Natural killer cell (primary cell): Measurements from ENCODE around the gene SCN5A. TPM values are rescaled to one million over a fixed set of nuclear protein-coding genes. Genes with fewer than 3 reads are reported as not detected.

Source experiments
- ATAC-seq, 3 donors: fragments of 150-1000 bp in 2 of 3; fragments of 200-7000 bp in 1 of 3; cut with Tn5 transposase; 1 replicate in 1 of 3; 2 replicates in 2 of 3; pipeline ENCODE4 v1.10.0; 2021; ENCODE audit warnings: mild to moderate bottlenecking in 2 of 3, moderate library complexity in 2 of 3
- DNase-seq, 2 donors: peaks; one replicate each; pipeline versions ENCODE4 v3.0.0 to v3.0.0-alpha.2; 2013 to 2021; ENCODE audit warnings: mixed read lengths in 1 of 2
- H3K27ac ChIP-seq: one replicate; pipeline ENCODE4 v1.5.1; 2013; ENCODE audit warnings: mild to moderate bottlenecking, low read length
- H3K27me3 ChIP-seq: one replicate; pipeline ENCODE4 v1.6.1; 2013; ENCODE audit warnings: low read length; ENCODE audit not compliant: control insufficient read depth, insufficient read depth
- H3K36me3 ChIP-seq: one replicate; pipeline ENCODE4 v1.6.1; 2013; ENCODE audit warnings: low read length; ENCODE audit not compliant: control insufficient read depth, insufficient read depth
- H3K4me1 ChIP-seq: one replicate; pipeline ENCODE4 v1.6.1; 2013; ENCODE audit warnings: low read length; ENCODE audit not compliant: control insufficient read depth, insufficient read depth
- H3K4me3 ChIP-seq: one replicate; pipeline ENCODE4 v1.5.1; 2013; ENCODE audit warnings: low read length
- H3K9me3 ChIP-seq: one replicate; pipeline ENCODE4 v1.6.1; 2013; ENCODE audit warnings: low read length; ENCODE audit not compliant: control insufficient read depth, insufficient read depth
- H3K27ac Mint-ChIP-seq, 2 donors: one replicate each; pipeline ENCODE4 v1.8.0; 2022; ENCODE audit warnings: mild to moderate bottlenecking in 2 of 2, mixed read lengths in 2 of 2, moderate library complexity in 1 of 2
- H3K27me3 Mint-ChIP-seq, 2 donors: one replicate each; pipeline ENCODE4 v1.8.0; 2022; ENCODE audit warnings: low read depth in 2 of 2, mixed read lengths in 2 of 2
- H3K36me3 Mint-ChIP-seq: one replicate; pipeline ENCODE4 v1.8.0; 2022; ENCODE audit warnings: mixed read lengths
- H3K4me1 Mint-ChIP-seq, 2 donors: one replicate each; pipeline ENCODE4 v1.8.0; 2022; ENCODE audit warnings: mixed read lengths in 2 of 2
- H3K4me3 Mint-ChIP-seq: one replicate; pipeline ENCODE4 v1.8.0; 2022; ENCODE audit warnings: mild to moderate bottlenecking, moderate library complexity, mixed read lengths
- H3K9me3 Mint-ChIP-seq, 2 donors: one replicate each; pipeline ENCODE4 v1.8.0; 2022; ENCODE audit warnings: mixed read lengths in 2 of 2
- WGBS: methylation state at CpG from one replicate; pipeline ENCODE4 v1.1.7; 2013; ENCODE audit warnings: missing lambda C conversion rate; ENCODE audit not compliant: insufficient coverage; 5-methylcytosine and 5-hydroxymethylcytosine counted together
- intact Hi-C: fragments of 100-400 bp; cut with micrococcal nuclease; formaldehyde crosslinking; loops from one replicate; pipeline ENCODE4 v1.14.2; 2022
- total RNA-seq, 4 donors: library from RNA; stranded (reverse); fragments of 120-200 nt in 1 of 4; gene quantifications; one replicate each; pipeline versions ENCODE4 v1.2.3 to v1.2.4, GENCODE V29; 2013 to 2022
- TF ChIP-seq, protein P1 (sequence below): fragments of 200-600 bp; IDR thresholded peaks from one replicate; pipeline ENCODE4 v1.8.0; 2022; ENCODE audit warnings: antibody characterized with exemption

SCN5A gene
- total RNA-seq, 3 donors from 2014 or later (not counting 1 experiment from before 2014, with no cell fraction given) = 0.50 TPM; not detected in 2

DNA sequence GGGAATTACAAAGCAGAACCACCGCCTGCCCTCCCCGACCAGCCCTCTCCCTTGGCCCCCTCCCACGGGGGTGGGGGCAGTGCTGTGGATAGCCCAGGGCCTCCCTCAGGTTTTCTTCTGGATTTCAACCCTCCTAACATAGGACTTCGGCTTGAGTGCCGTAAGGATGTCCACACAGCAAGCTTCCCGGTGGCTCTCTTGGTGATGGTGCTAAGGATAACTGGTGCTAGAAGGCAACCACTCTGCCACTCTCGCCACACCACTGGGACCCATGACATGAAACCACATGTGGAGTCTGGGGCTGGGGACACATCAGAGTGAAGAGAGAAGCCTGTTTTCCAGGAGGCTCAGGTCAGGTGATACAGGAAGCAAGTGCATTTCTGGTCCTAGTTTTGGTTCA is 35.4 kb downstream of the SCN5A start:
- DNase-seq = no peak
- Mint-ChIP-seq H3K36me3 (no peaks in the 10 kb centered on the region), H3K27ac (no peak overlapping the region), H3K4me1 (no peaks in the 10 kb centered on the region), H3K27me3 (peaks cover 0 to 6% of the 10 kb centered on the region in 2 donors), H3K4me3 (no peak overlapping the region), H3K9me3 (no peaks in the 10 kb centered on the region)
- H3K27me3 ChIP-seq = no peaks in the 10 kb centered on the region
- intact Hi-C loops = no loop called here
- H3K4me3 ChIP-seq = no peak overlapping the region
- no peaks in the 10 kb centered on the region for H3K9me3 ChIP-seq
- no peak for ATAC-seq
- no peaks in the 10 kb centered on the region for H3K4me1 ChIP-seq
- H3K36me3 ChIP-seq = no peaks in the 10 kb centered on the region
- TF ChIP-seq, protein P1, sequence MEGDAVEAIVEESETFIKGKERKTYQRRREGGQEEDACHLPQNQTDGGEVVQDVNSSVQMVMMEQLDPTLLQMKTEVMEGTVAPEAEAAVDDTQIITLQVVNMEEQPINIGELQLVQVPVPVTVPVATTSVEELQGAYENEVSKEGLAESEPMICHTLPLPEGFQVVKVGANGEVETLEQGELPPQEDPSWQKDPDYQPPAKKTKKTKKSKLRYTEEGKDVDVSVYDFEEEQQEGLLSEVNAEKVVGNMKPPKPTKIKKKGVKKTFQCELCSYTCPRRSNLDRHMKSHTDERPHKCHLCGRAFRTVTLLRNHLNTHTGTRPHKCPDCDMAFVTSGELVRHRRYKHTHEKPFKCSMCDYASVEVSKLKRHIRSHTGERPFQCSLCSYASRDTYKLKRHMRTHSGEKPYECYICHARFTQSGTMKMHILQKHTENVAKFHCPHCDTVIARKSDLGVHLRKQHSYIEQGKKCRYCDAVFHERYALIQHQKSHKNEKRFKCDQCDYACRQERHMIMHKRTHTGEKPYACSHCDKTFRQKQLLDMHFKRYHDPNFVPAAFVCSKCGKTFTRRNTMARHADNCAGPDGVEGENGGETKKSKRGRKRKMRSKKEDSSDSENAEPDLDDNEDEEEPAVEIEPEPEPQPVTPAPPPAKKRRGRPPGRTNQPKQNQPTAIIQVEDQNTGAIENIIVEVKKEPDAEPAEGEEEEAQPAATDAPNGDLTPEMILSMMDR = no peak
- WGBS = 83% methylated on average over 7 of the region's 7 CpGs
- no peak overlapping the region for H3K27ac ChIP-seq

DNA sequence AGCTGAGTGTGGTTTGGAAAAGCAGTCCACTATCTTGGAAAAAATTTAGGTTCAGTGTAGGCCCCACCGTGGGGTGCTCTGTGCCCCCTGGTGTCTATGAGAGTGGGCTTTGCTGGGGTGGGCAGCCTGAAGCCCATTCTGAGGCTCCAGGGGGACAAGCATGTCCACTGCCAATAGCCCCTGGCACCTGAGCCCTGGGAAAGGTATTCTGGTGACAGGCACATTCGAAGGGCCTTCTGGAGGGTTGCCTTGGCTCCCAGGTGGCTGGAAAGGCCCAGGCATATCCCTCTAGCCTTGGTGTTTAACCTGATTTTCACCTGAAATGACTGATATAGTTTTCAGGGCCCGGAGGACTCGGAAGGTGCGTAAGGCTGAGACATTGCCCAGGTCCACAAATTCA is 36.1 kb downstream of the SCN5A start:
- no peaks in the 10 kb centered on the region for H3K9me3 ChIP-seq
- H3K4me3 ChIP-seq = no peak overlapping the region
- Mint-ChIP-seq H3K9me3 (no peaks in the 10 kb centered on the region), H3K27ac (no peak overlapping the region), H3K4me1 (no peaks in the 10 kb centered on the region), H3K36me3 (no peaks in the 10 kb centered on the region), H3K4me3 (no peak overlapping the region), H3K27me3 (peaks cover 0 to 6% of the 10 kb centered on the region in 2 donors)
- no peaks in the 10 kb centered on the region for H3K4me1 ChIP-seq
- H3K36me3 ChIP-seq = no peaks in the 10 kb centered on the region
- H3K27me3 ChIP-seq = no peaks in the 10 kb centered on the region
- DNase-seq (no peak), ATAC-seq (no peak)
- H3K27ac ChIP-seq = no peak overlapping the region
- TF ChIP-seq, protein P1 = no peak
- intact Hi-C loops = no loop called here
- WGBS = 89% methylated on average over 5 of the region's 5 CpGs

DNA sequence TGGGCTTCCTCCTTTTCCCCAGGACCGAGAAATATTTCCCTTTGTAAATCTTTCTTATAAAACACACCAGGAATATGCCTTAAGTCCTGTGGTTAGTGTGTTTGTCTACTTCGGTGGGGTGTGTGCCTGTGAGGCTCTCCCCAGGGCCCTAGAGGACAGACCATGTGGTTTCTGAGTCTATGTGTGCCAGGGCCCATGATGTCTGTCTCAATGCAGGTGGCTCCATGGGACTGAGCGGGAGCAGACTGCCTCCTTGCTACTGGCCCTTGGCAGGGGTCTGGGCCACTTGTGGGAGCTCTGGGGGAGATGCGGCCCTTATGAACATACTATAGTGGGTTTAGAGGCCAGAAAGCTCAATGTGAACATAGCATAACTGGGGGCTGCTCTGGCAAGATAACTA is 37.6 kb downstream of the SCN5A start:
- Histone ChIP-seq H3K27me3 (no peaks in the 10 kb centered on the region), H3K4me1 (no peaks in the 10 kb centered on the region), H3K4me3 (no peak overlapping the region), H3K27ac (no peak overlapping the region), H3K36me3 (no peaks in the 10 kb centered on the region), H3K9me3 (no peaks in the 10 kb centered on the region)
- Mint-ChIP-seq H3K9me3 (no peaks in the 10 kb centered on the region), H3K27me3 (peaks cover 0 to 2% of the 10 kb centered on the region in 2 donors), H3K36me3 (no peaks in the 10 kb centered on the region), H3K4me3 (no peak overlapping the region), H3K4me1 (no peaks in the 10 kb centered on the region), H3K27ac (no peak overlapping the region)
- ATAC-seq = no peak
- no peak for DNase-seq
- 81% methylated on average over 3 of the region's 4 CpGs for WGBS
- intact Hi-C loops = no loop called here
- TF ChIP-seq, protein P1 = no peak

DNA sequence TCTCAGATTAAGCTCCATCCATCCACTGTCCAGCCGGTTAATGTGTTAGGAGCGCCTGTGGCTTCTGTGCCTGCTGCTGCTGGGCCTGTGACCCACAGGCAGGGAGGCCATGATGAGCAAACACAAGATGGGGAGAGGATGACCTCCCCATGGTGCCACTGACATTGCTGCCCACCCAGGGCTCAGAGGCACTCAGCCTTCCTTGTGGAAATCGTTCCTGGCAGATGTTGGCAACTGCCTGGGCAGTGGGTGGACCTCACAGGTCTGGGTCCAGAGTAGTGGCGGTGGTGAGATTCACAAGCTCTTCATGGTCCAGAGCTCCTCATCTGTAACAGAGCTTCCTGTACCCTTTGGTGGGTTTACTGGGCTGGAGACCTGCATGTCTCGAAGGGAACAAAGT is 38.6 kb downstream of the SCN5A start:
- Mint-ChIP-seq H3K27me3 (no peaks in the 10 kb centered on the region), H3K4me3 (no peak overlapping the region), H3K36me3 (no peaks in the 10 kb centered on the region), H3K4me1 (no peaks in the 10 kb centered on the region), H3K9me3 (no peaks in the 10 kb centered on the region), H3K27ac (no peak overlapping the region)
- TF ChIP-seq, protein P1 = no peak
- Histone ChIP-seq H3K36me3 (no peaks in the 10 kb centered on the region), H3K4me3 (no peak overlapping the region), H3K27me3 (no peaks in the 10 kb centered on the region), H3K27ac (no peak overlapping the region), H3K4me1 (no peaks in the 10 kb centered on the region), H3K9me3 (no peaks in the 10 kb centered on the region)
- DNase-seq (no peak), ATAC-seq (no peak)
- WGBS = 86% methylated on average over 5 of the region's 5 CpGs
- intact Hi-C loops = no loop called here
